ENCODE results near the gene PLCB3.

DNA sequence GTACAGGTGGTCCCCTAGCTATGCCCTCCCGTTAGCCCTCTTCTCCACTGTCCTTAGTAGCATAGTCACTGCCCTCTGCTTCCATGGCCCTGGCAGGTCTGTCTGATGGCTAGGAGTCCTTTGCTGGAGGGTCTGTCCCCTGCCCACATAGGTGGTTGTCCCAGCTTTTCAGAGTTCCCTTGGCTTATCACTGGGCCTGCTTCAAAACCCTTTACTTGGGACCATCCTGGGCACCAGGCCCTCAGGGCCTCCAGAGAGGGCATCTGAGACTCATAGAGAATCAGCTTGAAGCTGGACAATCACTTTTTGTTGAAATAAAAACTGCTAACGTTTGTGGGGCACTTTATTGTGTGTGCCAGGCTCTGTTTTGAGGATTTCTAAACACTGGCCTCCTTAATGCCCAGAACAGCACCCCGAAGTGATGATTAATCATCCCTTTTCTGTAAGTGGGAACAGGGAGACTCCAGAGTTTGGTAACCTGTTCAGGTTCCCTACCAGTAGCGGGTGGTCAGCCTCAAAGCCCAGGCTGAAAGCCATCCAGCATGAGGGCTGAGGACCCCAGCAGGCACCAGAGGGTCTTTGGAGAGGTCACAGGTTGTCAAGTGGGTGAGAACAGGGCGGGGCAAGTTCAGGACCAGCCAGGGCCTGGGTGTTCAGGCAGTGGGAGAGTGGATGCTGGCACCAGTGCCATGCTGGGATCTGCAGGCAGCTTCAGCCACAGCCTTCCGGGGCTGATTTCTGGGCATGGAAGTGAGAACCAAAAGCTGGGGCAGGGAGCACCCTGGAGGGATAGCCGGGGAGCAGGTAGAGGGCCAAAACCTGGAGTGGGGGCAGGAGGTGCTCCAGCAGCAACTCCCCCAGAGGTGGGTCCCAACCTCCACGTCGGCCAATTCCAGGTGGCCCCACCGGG, 39.3 kb downstream of the PLCB3 start:
- TF ChIP-seq POLR2A (IDR thresholded peaks at IDR 0.05): no peak
- TF ChIP-seq, protein P1, sequence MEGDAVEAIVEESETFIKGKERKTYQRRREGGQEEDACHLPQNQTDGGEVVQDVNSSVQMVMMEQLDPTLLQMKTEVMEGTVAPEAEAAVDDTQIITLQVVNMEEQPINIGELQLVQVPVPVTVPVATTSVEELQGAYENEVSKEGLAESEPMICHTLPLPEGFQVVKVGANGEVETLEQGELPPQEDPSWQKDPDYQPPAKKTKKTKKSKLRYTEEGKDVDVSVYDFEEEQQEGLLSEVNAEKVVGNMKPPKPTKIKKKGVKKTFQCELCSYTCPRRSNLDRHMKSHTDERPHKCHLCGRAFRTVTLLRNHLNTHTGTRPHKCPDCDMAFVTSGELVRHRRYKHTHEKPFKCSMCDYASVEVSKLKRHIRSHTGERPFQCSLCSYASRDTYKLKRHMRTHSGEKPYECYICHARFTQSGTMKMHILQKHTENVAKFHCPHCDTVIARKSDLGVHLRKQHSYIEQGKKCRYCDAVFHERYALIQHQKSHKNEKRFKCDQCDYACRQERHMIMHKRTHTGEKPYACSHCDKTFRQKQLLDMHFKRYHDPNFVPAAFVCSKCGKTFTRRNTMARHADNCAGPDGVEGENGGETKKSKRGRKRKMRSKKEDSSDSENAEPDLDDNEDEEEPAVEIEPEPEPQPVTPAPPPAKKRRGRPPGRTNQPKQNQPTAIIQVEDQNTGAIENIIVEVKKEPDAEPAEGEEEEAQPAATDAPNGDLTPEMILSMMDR (IDR thresholded peaks at IDR 0.05): no peak
